Anterior cingulate cortex (tissue), 58 donors: ENCODE measurements around the gene NCOA1.

Experiments used
- DNase-seq, 58 donors: peaks; one replicate each; lab custom pipeline; 2025; lab: John Stamatoyannopoulos, UW

Gene NCOA1

GRCh38 chr2:24724111-24724775 is 233.2 kb downstream of the NCOA1 start:
- no peak for DNase-seq

DNA sequence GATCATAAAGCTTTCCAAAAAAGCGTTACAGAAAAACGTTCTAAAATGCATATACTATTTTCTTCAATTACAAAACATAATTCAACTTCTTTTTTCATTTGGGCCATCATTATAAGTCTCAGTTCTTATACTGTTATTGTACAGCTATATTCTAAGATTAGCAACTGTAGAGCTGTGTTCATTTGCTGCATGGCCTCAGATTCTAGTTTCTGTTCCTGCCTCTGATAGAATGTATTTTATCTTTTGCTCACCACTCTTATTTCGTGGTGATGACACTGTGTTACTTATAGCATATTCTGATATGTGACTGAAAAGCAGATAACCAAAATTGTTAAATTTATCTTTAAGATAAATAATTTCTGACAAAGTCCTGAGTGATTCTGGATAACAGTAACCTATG is 234.9 kb downstream of the NCOA1 start:
- no peak for DNase-seq

GRCh38 chr2:24730481-24730880 is 239.4 kb downstream of the NCOA1 start:
- no peak for DNase-seq

GRCh38 chr2:24731040-24731439 is 240.0 kb downstream of the NCOA1 start:
- no peak for DNase-seq

- no peak for DNase-seq
Measured at GRCh38 chr2:24731923-24732322, 240.9 kb downstream of the NCOA1 start.

GRCh38 chr2:24734741-24735140 is 243.7 kb downstream of the NCOA1 start:
- no peak for DNase-seq

DNA sequence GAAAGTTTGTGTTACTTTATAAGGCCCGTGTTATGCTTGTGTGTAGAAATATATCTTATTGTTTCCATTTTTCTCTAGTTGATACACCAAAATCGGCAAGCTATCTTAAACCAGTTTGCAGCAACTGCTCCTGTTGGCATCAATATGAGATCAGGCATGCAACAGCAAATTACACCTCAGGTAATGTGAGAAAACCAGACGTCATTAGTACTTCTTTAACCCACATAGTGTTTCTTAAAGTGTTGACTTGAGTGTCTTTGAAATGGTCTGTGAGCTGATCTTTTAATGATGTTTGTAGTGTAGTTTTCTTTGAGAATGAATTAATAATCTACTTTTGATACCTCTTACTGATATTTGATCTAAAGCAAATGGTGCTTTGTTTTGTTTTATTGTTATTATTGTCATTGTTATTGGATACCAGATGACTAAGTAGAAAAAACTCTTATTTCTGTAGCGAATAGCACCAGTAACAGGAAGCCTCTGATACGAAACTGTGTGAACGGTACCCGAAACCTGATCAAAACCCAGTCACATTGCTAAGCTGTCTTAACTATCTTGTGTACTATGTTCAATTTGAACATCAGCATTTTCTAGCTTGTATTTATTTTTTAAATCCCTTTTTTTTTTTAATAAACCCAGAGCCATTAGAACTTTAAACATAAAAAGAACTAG is 248.4 kb downstream of the NCOA1 start:
- DNase-seq, result no peak

DNA sequence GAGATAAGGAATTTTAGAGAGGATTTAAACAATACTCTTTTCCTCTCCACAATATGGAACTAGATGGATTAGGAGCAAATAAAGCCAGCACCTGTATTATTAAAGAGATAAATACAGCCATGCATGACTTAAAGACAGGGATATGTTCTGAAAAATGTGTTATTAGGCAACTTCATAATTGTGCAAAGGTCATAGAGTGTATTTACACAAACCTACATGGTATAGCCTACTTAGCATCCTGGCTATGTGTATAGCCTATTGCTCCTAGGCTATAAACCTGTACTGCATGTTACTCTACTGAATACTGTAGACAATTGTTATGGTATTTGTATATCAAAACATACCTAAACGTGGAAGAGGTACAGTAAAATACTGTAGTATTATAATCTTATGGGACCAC is 249.1 kb downstream of the NCOA1 start:
- DNase-seq, result no peak

DNA sequence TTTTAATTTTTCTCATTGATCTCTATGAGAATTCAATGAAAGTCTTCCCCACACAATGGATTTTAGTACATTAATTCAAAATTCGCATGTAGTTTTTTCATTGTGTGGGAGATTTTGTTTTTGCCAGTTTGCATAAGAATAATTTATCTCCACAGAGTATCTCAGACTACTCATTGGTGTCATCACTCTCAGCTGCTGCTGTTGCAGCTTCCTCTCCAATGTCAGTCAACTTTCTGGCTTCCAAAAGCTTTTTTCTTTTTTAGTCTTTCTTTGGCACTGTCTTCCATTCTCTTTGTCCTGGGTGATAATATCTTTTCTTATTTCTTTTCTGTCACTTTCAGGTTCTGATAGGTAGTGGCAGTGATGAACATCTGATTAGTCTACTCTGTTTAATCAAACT is 251.7 kb downstream of the NCOA1 start:
- DNase-seq, result no peak

DNA sequence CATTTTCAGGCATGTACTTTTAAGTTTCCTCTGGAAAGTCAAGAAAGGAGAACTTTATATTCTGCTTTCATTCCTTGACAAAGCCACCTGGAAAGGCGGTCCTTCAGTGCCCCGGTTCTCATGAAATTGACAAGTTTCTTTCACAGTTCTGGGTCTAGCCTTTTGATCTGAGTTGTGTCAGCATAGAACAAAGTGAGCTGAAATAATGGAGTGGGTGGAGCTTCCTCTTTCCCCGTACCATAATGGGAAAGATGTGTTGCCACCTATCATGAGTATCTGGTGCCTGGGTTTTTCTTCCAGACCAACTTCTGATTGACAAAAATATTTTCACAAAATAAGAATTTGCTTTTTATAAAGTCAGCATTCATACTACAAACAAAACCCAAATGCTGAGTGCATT is 252.9 kb downstream of the NCOA1 start:
- DNase-seq, result no peak

- no peak for DNase-seq
Measured at GRCh38 chr2:24744356-24744755, 253.3 kb downstream of the NCOA1 start.

DNA sequence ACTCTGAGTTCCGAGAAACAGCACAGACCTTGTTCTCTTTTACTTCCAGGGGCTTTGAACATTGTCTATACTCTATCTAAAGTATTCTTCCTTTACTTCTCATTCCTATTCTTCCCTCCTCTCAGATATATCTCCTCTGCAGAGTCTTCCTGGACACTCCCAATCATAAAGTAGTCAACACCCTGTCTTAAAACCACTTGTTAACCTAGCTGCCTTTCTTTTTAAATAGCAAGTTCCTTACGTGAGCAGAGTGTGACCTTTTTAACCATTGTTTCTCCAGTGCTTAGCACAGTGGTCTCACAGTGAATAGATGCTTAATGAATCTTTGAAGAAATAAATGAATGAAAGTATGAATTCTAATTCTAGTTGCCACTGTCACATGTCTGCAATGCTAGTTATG is 254.8 kb downstream of the NCOA1 start:
- DNase-seq, result no peak

- no peak for DNase-seq
Measured at GRCh38 chr2:24747299-24747698, 256.2 kb downstream of the NCOA1 start.

DNA sequence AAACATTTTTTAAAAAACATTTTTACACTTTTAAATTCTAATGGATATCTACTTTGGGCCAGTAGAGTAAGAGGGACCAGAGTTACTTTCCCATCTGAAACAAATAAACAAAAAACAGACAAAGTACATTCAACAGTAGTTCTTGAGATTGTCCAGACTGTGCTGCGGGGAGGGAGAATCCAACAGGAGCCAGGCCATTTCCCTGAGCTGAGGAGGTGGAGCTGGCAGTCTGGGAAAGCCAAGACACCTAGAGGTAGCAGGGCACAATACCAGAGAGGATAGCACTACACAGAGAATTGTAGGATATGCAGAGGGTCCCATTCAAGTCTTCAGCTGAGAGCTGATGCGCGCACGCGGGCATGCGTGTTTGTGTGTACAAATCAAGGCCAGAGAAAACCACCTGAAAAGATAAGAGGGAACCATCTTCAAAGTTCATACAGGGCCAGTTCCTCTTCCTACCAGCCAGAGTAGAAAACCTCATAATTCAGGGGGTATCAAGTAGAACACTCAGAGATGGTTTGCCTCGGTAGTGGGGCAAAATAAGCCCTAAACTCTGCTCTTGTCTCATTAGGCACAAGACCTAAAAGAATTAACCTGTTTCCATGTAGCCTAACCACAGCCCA is 258.1 kb downstream of the NCOA1 start:
- DNase-seq, result no peak

DNA sequence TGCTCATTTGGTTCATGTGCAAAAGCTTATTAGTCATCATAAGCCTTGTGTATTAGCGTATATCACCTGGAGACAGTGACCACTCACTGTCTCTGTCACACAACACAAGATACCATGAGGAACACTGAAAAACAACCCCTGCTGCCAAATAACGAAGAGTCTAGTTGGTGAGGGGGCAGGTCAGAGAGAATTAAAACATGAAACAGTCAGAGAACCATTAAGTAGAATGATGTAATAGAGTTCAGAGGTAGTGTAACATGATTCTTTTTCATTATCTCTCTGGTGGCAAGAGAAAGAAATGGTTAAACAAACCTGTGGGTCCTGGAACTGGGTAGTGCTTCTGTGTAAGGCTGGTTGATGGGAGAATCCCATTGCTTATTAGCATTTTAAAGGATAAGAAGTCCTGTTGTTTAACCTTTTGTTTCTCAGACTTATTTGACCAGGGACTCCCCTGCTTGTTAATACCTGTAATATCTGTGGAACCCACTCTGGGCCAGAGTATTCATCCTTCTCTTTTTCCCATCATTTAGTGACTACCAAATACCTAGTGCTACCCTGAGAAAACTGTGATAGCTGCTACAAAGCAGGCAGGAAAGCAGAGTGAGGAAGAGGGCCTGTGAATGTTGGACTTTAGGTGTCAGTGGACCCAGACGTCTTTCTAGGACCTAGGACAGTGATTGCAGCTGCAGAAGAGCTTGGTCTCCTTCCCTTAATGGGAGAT is 264.1 kb downstream of the NCOA1 start:
- no peak for DNase-seq

GRCh38 chr2:24756789-24757188 is 265.7 kb downstream of the NCOA1 start:
- DNase-seq, result no peak

GRCh38 chr2:24761866-24762265 is 270.8 kb downstream of the NCOA1 start:
- DNase-seq, result peak in 4 of 58 donors; percentile 1 to 6 (median 4)

DNA sequence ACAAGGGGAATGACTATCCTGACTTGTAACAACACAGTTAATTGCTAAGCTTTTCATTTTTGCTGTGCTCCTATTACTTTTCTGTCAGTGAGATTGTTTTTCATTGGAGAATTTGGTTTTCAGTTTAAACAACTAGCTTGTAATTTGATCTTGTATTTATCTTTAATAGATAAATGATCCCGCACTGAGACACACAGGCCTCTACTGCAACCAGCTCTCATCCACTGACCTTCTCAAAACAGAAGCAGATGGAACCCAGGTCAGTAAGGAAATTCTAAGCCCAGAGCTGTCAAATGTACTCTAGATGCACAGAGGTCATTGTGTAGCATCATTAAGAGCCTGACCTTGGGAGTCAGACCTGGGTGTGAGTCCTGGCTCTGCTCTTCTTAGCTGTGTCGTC is 271.5 kb downstream of the NCOA1 start:
- DNase-seq, result no peak

- DNase-seq, result no peak
Measured at GRCh38 chr2:24763843-24764242, 272.8 kb downstream of the NCOA1 start.

- DNase-seq, result no peak
Measured at GRCh38 chr2:24766609-24767008, 275.6 kb downstream of the NCOA1 start.

- DNase-seq, result no peak
Measured at GRCh38 chr2:24768013-24768412, 277.0 kb downstream of the NCOA1 start.
